DND-41 (cell line): ENCODE results near the gene OR5A1.

Experiments
- ATAC-seq: fragments of 200-7000 bp; cut with Tn5 transposase; 3 replicates; pipeline ENCODE4 v1.9.1; 2021; ENCODE audit warnings: low read depth; ENCODE audit not compliant: insufficient read depth
- DNase-seq: peaks from one replicate; pipeline ENCODE4 v3.0.0-alpha.2; 2020
- H2AFZ ChIP-seq: 2 replicates; pipeline ENCODE4 v1.6.0; 2012; ENCODE audit warnings: low read depth, low read length
- H3K27ac ChIP-seq: 2 replicates; pipeline ENCODE4 v1.5.1; 2012; ENCODE audit warnings: low read length, inconsistent platforms
- H3K27me3 ChIP-seq: fragments of 200-600 bp; sonication (generic); 2 replicates; pipeline ENCODE4 v1.6.0; 2012; ENCODE audit warnings: low read length, mild to moderate bottlenecking, inconsistent platforms; ENCODE audit not compliant: insufficient read depth, poor library complexity
- H3K36me3 ChIP-seq: 2 replicates; pipeline ENCODE4 v1.5.1; 2012; ENCODE audit warnings: low read length, inconsistent platforms; ENCODE audit not compliant: insufficient read depth
- H3K4me1 ChIP-seq: 2 replicates; pipeline ENCODE4 v1.5.1; 2012; ENCODE audit warnings: mild to moderate bottlenecking, low read length; ENCODE audit not compliant: insufficient read depth
- H3K4me2 ChIP-seq: 2 replicates; pipeline ENCODE4 v1.6.0; 2012; ENCODE audit warnings: mild to moderate bottlenecking, moderate library complexity, low read length, inconsistent platforms; ENCODE audit not compliant: insufficient read depth
- H3K4me3 ChIP-seq, 2 experiments: fragments of 200-600 bp in 1 of 2; shearing (Covaris generic) in 1 of 2; 2 replicates each; pipeline ENCODE4 v1.5.1; 2012 to 2016; ENCODE audit warnings: inconsistent platforms in 2 of 2, low read length in 2 of 2, mild to moderate bottlenecking in 2 of 2, low read depth in 1 of 2, moderate library complexity in 1 of 2
- H3K79me2 ChIP-seq: 2 replicates; pipeline ENCODE4 v1.6.0; 2012; ENCODE audit warnings: low read length, inconsistent platforms; ENCODE audit not compliant: insufficient read depth
- H3K9ac ChIP-seq: 2 replicates; pipeline ENCODE4 v1.6.0; 2012; ENCODE audit warnings: low read depth, mild to moderate bottlenecking, inconsistent platforms, low read length, moderate library complexity
- H3K9me3 ChIP-seq: 2 replicates; pipeline ENCODE4 v1.5.1; 2012; ENCODE audit warnings: low read length, moderate library complexity, mild to moderate bottlenecking, inconsistent platforms; ENCODE audit not compliant: insufficient read depth, severe bottlenecking
- H4K20me1 ChIP-seq: 2 replicates; pipeline ENCODE4 v1.6.0; 2012; ENCODE audit warnings: low read length; ENCODE audit not compliant: insufficient read depth
- EZH2 ChIP-seq: IDR thresholded peaks from 3 replicates; pipeline ENCODE4 v1.6.1; 2012; ENCODE audit warnings: borderline replicate concordance, low read depth, mild to moderate bottlenecking, moderate library complexity, low read length, inconsistent platforms; ENCODE audit not compliant: severe bottlenecking
- TF ChIP-seq, protein P1 (sequence below): IDR thresholded peaks from 2 replicates; pipeline ENCODE4 v1.5.1; 2012; ENCODE audit warnings: borderline replicate concordance, low read length, moderate library complexity, mild to moderate bottlenecking; ENCODE audit not compliant: poor library complexity, severe bottlenecking; ENCODE audit errors: extremely low read depth

OR5A1 gene

DNA sequence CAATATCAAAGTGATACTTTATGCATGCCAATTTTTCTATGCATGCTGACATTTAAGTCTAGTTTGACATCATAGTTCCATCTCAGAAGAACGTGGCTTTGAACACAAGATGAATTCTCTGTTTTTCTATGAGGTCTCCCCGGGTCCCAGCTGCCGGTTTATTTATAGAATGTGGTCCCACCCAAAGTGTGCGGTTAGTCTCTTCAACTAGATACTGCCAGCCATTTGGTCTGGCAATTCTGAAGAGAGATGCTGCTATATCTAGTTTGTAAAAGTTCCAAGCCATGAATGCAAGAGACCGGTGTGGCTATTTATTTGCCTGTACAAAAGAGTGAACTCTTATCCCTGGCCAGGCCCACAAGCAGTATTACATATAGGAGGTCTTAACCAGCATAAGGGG is 19.2 kb upstream of the OR5A1 start:
- H4K20me1 ChIP-seq, result no peaks in the 10 kb centered on the region
- no peaks in the 10 kb centered on the region for H3K79me2 ChIP-seq
- no peaks in the 10 kb centered on the region for H3K27me3 ChIP-seq
- no peaks in the 10 kb centered on the region for H3K9me3 ChIP-seq
- no peak overlapping the region for H3K4me2 ChIP-seq
- no peak for DNase-seq
- H3K4me3 ChIP-seq, result no peak overlapping the region
- H3K4me1 ChIP-seq, result no peaks in the 10 kb centered on the region
- no peak for ATAC-seq
- no peaks in the 10 kb centered on the region for H3K36me3 ChIP-seq
- H3K9ac ChIP-seq, result no peak overlapping the region
- TF ChIP-seq EZH2, result no peak
- TF ChIP-seq, protein P1, sequence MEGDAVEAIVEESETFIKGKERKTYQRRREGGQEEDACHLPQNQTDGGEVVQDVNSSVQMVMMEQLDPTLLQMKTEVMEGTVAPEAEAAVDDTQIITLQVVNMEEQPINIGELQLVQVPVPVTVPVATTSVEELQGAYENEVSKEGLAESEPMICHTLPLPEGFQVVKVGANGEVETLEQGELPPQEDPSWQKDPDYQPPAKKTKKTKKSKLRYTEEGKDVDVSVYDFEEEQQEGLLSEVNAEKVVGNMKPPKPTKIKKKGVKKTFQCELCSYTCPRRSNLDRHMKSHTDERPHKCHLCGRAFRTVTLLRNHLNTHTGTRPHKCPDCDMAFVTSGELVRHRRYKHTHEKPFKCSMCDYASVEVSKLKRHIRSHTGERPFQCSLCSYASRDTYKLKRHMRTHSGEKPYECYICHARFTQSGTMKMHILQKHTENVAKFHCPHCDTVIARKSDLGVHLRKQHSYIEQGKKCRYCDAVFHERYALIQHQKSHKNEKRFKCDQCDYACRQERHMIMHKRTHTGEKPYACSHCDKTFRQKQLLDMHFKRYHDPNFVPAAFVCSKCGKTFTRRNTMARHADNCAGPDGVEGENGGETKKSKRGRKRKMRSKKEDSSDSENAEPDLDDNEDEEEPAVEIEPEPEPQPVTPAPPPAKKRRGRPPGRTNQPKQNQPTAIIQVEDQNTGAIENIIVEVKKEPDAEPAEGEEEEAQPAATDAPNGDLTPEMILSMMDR, result no peak
- H2AFZ ChIP-seq, result no peak overlapping the region
- no peak overlapping the region for H3K27ac ChIP-seq

DNA sequence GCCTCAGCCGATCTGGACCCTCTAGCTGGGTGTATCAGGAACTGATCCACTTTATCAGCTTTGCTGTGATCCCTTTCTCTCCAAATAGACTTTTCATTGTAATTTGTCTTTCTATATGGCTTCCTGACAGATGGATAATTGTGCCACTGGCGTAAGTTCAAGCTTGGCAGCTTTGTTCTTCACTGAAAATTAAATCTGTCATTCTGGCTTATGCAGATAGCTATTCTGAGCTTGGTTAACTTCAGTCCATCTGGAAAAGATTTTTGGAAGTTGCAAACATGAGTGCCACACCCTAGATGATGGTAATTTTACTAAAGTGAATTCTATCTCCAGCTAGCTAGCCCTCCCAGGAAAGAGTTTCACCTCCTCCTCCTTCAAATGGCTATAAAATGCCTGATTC is 18.1 kb upstream of the OR5A1 start:
- Histone ChIP-seq H3K4me1 (no peaks in the 10 kb centered on the region), H3K4me2 (no peak overlapping the region), H2AFZ (no peak overlapping the region), H3K9ac (no peak overlapping the region), H3K27me3 (no peaks in the 10 kb centered on the region), H4K20me1 (no peaks in the 10 kb centered on the region), H3K4me3 (no peak overlapping the region), H3K36me3 (no peaks in the 10 kb centered on the region), H3K27ac (no peak overlapping the region), H3K79me2 (no peaks in the 10 kb centered on the region), H3K9me3 (no peaks in the 10 kb centered on the region)
- TF ChIP-seq, protein P1, result no peak
- no peak for TF ChIP-seq EZH2
- ATAC-seq (no peak), DNase-seq (no peak)

DNA sequence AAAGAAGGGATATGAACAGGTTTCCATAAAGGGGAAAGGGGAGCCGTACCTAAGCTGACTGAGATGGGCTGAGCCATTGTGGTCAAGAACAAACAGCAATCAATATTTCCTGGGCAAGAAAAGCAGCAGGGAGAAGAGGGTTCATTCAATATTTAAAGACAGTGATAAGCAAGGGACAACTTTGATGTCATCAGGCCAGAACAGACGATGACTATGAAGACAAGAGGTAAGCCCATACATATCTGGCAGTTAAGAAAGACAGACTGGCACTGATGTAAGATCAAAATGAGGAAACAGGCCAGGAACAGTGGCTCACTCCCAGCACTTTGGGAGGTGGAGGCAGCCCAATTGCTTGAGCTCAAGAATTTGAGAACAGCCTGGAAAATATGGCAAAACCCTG is 12.4 kb upstream of the OR5A1 start:
- Histone ChIP-seq H3K4me2 (no peak overlapping the region), H3K4me3 (no peak overlapping the region), H3K27me3 (no peaks in the 10 kb centered on the region), H4K20me1 (no peaks in the 10 kb centered on the region), H3K9me3 (no peaks in the 10 kb centered on the region), H3K4me1 (no peaks in the 10 kb centered on the region), H3K9ac (no peak overlapping the region), H3K27ac (no peak overlapping the region), H2AFZ (no peak overlapping the region), H3K79me2 (no peaks in the 10 kb centered on the region), H3K36me3 (no peaks in the 10 kb centered on the region)
- TF ChIP-seq, protein P1, result no peak
- no peak for TF ChIP-seq EZH2
- ATAC-seq (no peak), DNase-seq (no peak)

DNA sequence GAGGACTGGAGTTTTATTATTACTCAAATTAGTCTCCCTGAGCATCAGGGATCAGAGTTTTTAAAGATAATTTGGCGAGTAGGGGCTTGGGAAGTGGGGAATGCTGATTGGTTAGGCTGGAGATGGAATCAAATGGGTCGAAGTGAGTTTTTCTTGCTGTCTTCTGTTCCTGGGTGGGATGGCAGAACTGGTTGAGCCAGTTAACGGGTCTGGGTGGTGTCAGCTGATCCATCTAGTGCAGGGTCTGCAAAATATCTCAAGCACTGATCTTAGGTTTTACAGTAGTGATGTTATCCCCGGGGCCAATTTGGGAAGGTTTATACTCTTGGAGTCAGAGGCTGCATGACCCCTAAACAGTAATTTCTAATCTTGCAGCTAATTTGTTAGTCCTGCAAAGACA is 11.1 kb upstream of the OR5A1 start:
- H3K27me3 ChIP-seq, result no peaks in the 10 kb centered on the region
- H3K4me3 ChIP-seq, result no peak overlapping the region
- no peak overlapping the region for H2AFZ ChIP-seq
- ATAC-seq (no peak), DNase-seq (no peak)
- H3K27ac ChIP-seq, result no peak overlapping the region
- no peak for TF ChIP-seq EZH2
- no peaks in the 10 kb centered on the region for H3K79me2 ChIP-seq
- H3K4me1 ChIP-seq, result no peaks in the 10 kb centered on the region
- no peaks in the 10 kb centered on the region for H4K20me1 ChIP-seq
- H3K9me3 ChIP-seq, result no peaks in the 10 kb centered on the region
- H3K36me3 ChIP-seq, result no peaks in the 10 kb centered on the region
- no peak overlapping the region for H3K9ac ChIP-seq
- no peak overlapping the region for H3K4me2 ChIP-seq
